ENCODE measurements around the gene IL16. TPM values are rescaled to one million over a fixed set of nuclear protein-coding genes. Genes with fewer than 3 reads are reported as not detected.

Gene IL16
- total and polyA plus RNA-seq, 2 donors (not counting 1 experiment from before 2014, with no cell fraction given): 181 to 287 TPM

DNA sequence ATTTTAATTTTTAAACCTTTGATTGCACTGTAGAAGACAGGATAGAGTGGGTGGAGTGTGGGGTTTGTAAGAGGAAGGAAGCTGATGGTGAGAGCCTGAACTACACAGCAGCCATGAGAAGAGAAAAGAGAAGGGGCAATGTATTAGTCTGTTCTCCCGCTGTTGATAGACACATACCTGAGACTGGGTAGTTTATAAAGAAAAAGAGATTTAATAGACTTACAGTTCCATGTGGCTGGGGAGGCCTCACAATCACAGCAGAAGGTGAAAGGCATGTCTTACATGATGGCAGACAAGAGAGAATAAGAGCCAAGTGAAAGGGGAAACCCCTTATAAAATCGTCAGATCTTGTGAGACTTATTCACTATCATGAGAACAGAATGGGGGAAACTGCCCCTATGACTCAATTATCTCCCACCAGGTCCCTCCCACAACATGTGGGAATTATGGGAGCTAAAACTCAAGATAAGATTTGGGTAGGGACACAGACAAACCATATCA is 90.0 kb downstream of the IL16 start:
- Histone ChIP-seq H3K79me2 (ENCODE audit: control insufficient read depth, insufficient read depth, low read length) (peaks cover 72% of the 10 kb centered on the region), H2AFZ (ENCODE audit: insufficient read depth, low read depth, low read length, poor library complexity, severe bottlenecking) (peak overlapping the region; percentile 59)

DNA sequence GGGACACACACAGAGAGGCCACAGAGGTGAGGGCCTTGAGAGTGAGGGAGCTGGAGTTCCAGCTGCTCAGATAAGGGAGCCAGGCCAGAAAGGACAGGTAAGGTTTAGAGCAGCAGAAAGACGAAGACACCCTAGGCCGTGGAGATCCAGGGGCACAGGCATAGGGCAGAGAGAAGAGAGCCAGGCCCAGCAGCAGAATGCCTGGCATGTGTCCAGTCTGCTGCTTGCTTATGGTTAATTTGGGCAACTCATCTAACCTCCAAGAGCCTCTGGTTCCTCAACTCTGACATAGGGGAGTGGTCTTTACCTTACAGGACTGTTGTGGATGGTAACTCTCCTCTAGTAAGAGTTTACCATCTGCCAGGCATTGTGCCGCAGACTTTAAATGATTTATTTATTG is 91.4 kb downstream of the IL16 start:
- Histone ChIP-seq H3K4me2 (replicated peaks; ENCODE audit: low read depth, low read length, poor library complexity, severe bottlenecking) (peak overlapping the region; percentile 72), H3K9ac (ENCODE audit: low read length) (peak overlapping the region; percentile 3), H3K4me3 (ENCODE audit: control extremely low read depth in 1 of 5, extremely low read depth in 1 of 5, insufficient read depth in 1 of 5, low read depth in 2 of 5, low read length in 4 of 5) (peak overlapping the region in 1 of 5 experiments; percentile 28), H3K27ac (ENCODE audit: low read length in 2 of 2) (peak overlapping the region; percentile 92 to 98), H3K36me3 (replicated peaks in 1 of 2; ENCODE audit: control extremely low read depth in 1 of 2, control insufficient read depth in 1 of 2, extremely low read depth in 1 of 2, insufficient read depth in 2 of 2, low read length in 1 of 2) (no peaks in the 10 kb centered on the region), H3K79me2 (ENCODE audit: control insufficient read depth, insufficient read depth, low read length) (peaks cover 77% of the 10 kb centered on the region), H3K4me1 (ENCODE audit: control insufficient read depth in 2 of 2, insufficient read depth in 2 of 2, low read length in 2 of 2) (peaks cover 73 to 91% of the 10 kb centered on the region in 2 donors), H3K9me3 (ENCODE audit: control extremely low read depth in 1 of 3, control insufficient read depth in 2 of 3, insufficient read depth in 1 of 3, low read length in 2 of 3) (no peaks in the 10 kb centered on the region), H2AFZ (ENCODE audit: insufficient read depth, low read depth, low read length, poor library complexity, severe bottlenecking) (peak overlapping the region; percentile 59), H4K20me1 (ENCODE audit: control insufficient read depth, insufficient read depth, low read length, poor library complexity, severe bottlenecking) (no peaks in the 10 kb centered on the region), H3K27me3 (replicated peaks in 1 of 4; ENCODE audit: control extremely low read depth in 1 of 4, control insufficient read depth in 3 of 4, insufficient read depth in 4 of 4, low read length in 3 of 4) (no peaks in the 10 kb centered on the region)
- DNase-seq: no peak
- Mint-ChIP-seq H3K9me3 (ENCODE audit: insufficient read depth) (no peaks in the 10 kb centered on the region), H3K4me3 (peak overlapping the region; percentile 64), H3K27ac (peak overlapping the region; percentile 96), H3K27me3 (no peaks in the 10 kb centered on the region), H3K4me1 (peaks cover 85% of the 10 kb centered on the region)
- ATAC-seq (ENCODE audit: low read depth): no peak
- WGBS (ENCODE audit: insufficient coverage): 100% methylated on average over 2 of the region's 3 CpGs
- no peak for TF ChIP-seq EZH2 (IDR thresholded peaks at IDR 0.05; ENCODE audit: borderline replicate concordance, insufficient read depth, low read depth, low read length, poor library complexity, severe bottlenecking)
- TF ChIP-seq, protein P1, sequence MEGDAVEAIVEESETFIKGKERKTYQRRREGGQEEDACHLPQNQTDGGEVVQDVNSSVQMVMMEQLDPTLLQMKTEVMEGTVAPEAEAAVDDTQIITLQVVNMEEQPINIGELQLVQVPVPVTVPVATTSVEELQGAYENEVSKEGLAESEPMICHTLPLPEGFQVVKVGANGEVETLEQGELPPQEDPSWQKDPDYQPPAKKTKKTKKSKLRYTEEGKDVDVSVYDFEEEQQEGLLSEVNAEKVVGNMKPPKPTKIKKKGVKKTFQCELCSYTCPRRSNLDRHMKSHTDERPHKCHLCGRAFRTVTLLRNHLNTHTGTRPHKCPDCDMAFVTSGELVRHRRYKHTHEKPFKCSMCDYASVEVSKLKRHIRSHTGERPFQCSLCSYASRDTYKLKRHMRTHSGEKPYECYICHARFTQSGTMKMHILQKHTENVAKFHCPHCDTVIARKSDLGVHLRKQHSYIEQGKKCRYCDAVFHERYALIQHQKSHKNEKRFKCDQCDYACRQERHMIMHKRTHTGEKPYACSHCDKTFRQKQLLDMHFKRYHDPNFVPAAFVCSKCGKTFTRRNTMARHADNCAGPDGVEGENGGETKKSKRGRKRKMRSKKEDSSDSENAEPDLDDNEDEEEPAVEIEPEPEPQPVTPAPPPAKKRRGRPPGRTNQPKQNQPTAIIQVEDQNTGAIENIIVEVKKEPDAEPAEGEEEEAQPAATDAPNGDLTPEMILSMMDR (IDR thresholded peaks at IDR 0.05): no peak
- ChIA-PET POLR2A (interaction anchor here (2.1 kb wide), 1 partner anchor 9 kb away, joined by 11 read pairs; no protein-coding TSS in a partner anchor), CTCF (interaction anchor here (1.8 to 3.1 kb wide), 5 partner anchors 9 to 49 kb away, joined by 8 to 40 read pairs (median 10); no protein-coding TSS in a partner anchor)
- intact Hi-C loops (cut with micrococcal nuclease): no loop called here

More for the DNA sequence above, 90.0 kb downstream of the IL16 start:
- peak overlapping the region; percentile 42 for H3K9ac ChIP-seq (ENCODE audit: low read length)
- Mint-ChIP-seq H3K4me1 (peaks cover 74% of the 10 kb centered on the region), H3K4me3 (peak overlapping the region; percentile 65), H3K9me3 (ENCODE audit: insufficient read depth) (no peaks in the 10 kb centered on the region), H3K27ac (peak overlapping the region; percentile 96), H3K27me3 (no peaks in the 10 kb centered on the region)
- peaks cover 65 to 81% of the 10 kb centered on the region in 2 donors for H3K4me1 ChIP-seq (ENCODE audit: control insufficient read depth in 2 of 2, insufficient read depth in 2 of 2, low read length in 2 of 2)
- WGBS (ENCODE audit: insufficient coverage): no CpG with 5 or more reads among the region's 2 CpGs
- intact Hi-C loops (cut with micrococcal nuclease): loop anchor here (1.0 kb wide), 1 partner anchor 10 kb away; no protein-coding TSS in a partner anchor
- H3K4me3 ChIP-seq (ENCODE audit: control extremely low read depth in 1 of 5, extremely low read depth in 1 of 5, insufficient read depth in 1 of 5, low read depth in 2 of 5, low read length in 4 of 5): peak overlapping the region in 3 of 5 experiments; percentile 13 to 28 (median 21)
- ATAC-seq (ENCODE audit: low read depth) (peak; percentile 80), DNase-seq (peak; percentile 77)
- TF ChIP-seq, protein P1 (IDR thresholded peaks at IDR 0.05): no peak
- no peak for TF ChIP-seq EZH2 (IDR thresholded peaks at IDR 0.05; ENCODE audit: borderline replicate concordance, insufficient read depth, low read depth, low read length, poor library complexity, severe bottlenecking)
- no peaks in the 10 kb centered on the region for H3K9me3 ChIP-seq (ENCODE audit: control extremely low read depth in 1 of 3, control insufficient read depth in 2 of 3, insufficient read depth in 1 of 3, low read length in 2 of 3)
- POLR2A ChIA-PET: interaction anchor here (0.8 to 2.3 kb wide), 7 partner anchors 9 to 25 kb away, joined by 3 to 11 read pairs (median 4); no protein-coding TSS in a partner anchor
- no peaks in the 10 kb centered on the region for H3K36me3 ChIP-seq (replicated peaks in 1 of 2; ENCODE audit: control extremely low read depth in 1 of 2, control insufficient read depth in 1 of 2, extremely low read depth in 1 of 2, insufficient read depth in 2 of 2, low read length in 1 of 2)
- CTCF ChIA-PET: interaction anchor here (0.9 to 3.1 kb wide), 11 partner anchors 8 to 50 kb away, joined by 3 to 40 read pairs (median 6); partner anchors contain the start of gene STARD5
- H3K27me3 ChIP-seq (replicated peaks in 1 of 4; ENCODE audit: control extremely low read depth in 1 of 4, control insufficient read depth in 3 of 4, insufficient read depth in 4 of 4, low read length in 3 of 4): no peaks in the 10 kb centered on the region
- peak overlapping the region; percentile 92 to 98 for H3K27ac ChIP-seq (ENCODE audit: low read length in 2 of 2)
- H4K20me1 ChIP-seq (ENCODE audit: control insufficient read depth, insufficient read depth, low read length, poor library complexity, severe bottlenecking): no peaks in the 10 kb centered on the region
- H3K4me2 ChIP-seq (replicated peaks; ENCODE audit: low read depth, low read length, poor library complexity, severe bottlenecking): peak overlapping the region; percentile 72
